ENCODE results near the gene IFRD2. TPM values are rescaled to one million over a fixed set of nuclear protein-coding genes. Genes with fewer than 3 reads are reported as not detected.

The IFRD2 gene
- total and polyA plus RNA-seq, 2 experiments from 2014 or later = 85.4 to 90.2 TPM

- Histone ChIP-seq H3K4me2 (ENCODE audit: unreplicated experiment) (no peak overlapping the region), H3K9ac (no peak overlapping the region), H3K4me1 (ENCODE audit: insufficient read depth) (peaks cover 8% of the 10 kb centered on the region; the same call in 1 of the 2 replicates), H3K9me3 (ENCODE audit: low read depth) (no peaks in the 10 kb centered on the region), H3K79me2 (ENCODE audit: insufficient read depth) (peaks cover 43% of the 10 kb centered on the region), H3F3A (ENCODE audit: insufficient read depth) (peaks cover 6% of the 10 kb centered on the region; the same call in 1 of the 2 replicates), H3K4me3 (no peak overlapping the region), H3K9me2 (ENCODE audit: insufficient read depth) (no peaks in the 10 kb centered on the region), H2AFZ (no peak overlapping the region), H3K27ac (0 out of 2 replicates have a peak overlapping the region, but pooled peaks have one; percentile 4), H3K36me3 (ENCODE audit: low read depth) (peaks cover 13% of the 10 kb centered on the region), H3K27me3 (replicated peaks; ENCODE audit: insufficient read depth) (no peaks in the 10 kb centered on the region), H4K20me1 (ENCODE audit: insufficient read depth) (no peaks in the 10 kb centered on the region)
- 87 to 91% methylated on average over 10 to 17 of the region's 17 CpGs for WGBS, 2 experiments (ENCODE audit: low coverage in 1 of 2, low lambda C conversion rate in 2 of 2, missing lambda C conversion rate in 2 of 2)
- TF ChIP-seq EZH2phosphoT487 (IDR thresholded peaks at IDR 0.05; ENCODE audit: insufficient read depth, low read depth) = no peak
- no peak for TF ChIP-seq EZH2 (IDR thresholded peaks at IDR 0.05; ENCODE audit: insufficient read depth, poor library complexity, severe bottlenecking)
- DNase-seq = no peak
- in situ Hi-C loops (cut with MboI) = no loop called here
Observed at GRCh38 chr3:50258029-50258680, 34.1 kb downstream of the IFRD2 start.

- Histone ChIP-seq H4K20me1 (ENCODE audit: insufficient read depth) (no peaks in the 10 kb centered on the region), H3F3A (ENCODE audit: insufficient read depth) (peaks cover 6% of the 10 kb centered on the region; the same call in 1 of the 2 replicates), H3K27ac (no peak overlapping the region), H3K36me3 (ENCODE audit: low read depth) (peaks cover 16% of the 10 kb centered on the region), H3K4me1 (ENCODE audit: insufficient read depth) (peaks cover 8% of the 10 kb centered on the region; the same call in 1 of the 2 replicates), H3K79me2 (ENCODE audit: insufficient read depth) (peaks cover 52% of the 10 kb centered on the region), H3K9me2 (ENCODE audit: insufficient read depth) (no peaks in the 10 kb centered on the region), H2AFZ (no peak overlapping the region), H3K4me3 (no peak overlapping the region), H3K27me3 (replicated peaks; ENCODE audit: insufficient read depth) (no peaks in the 10 kb centered on the region), H3K4me2 (ENCODE audit: unreplicated experiment) (no peak overlapping the region), H3K9me3 (ENCODE audit: low read depth) (no peaks in the 10 kb centered on the region), H3K9ac (no peak overlapping the region)
- WGBS, 2 experiments (ENCODE audit: low coverage in 1 of 2, low lambda C conversion rate in 2 of 2, missing lambda C conversion rate in 2 of 2) = 85 to 87% methylated on average over 19 to 20 of the region's 20 CpGs
- TF ChIP-seq EZH2 (IDR thresholded peaks at IDR 0.05; ENCODE audit: insufficient read depth, poor library complexity, severe bottlenecking) (no peak), EZH2phosphoT487 (IDR thresholded peaks at IDR 0.05; ENCODE audit: insufficient read depth, low read depth) (no peak)
- in situ Hi-C loops (cut with MboI) = no loop called here
- peak; percentile 57 for DNase-seq
Observed at GRCh38 chr3:50256978-50257890, 35.0 kb downstream of the IFRD2 start.

- H2AFZ ChIP-seq = no peak overlapping the region
- DNase-seq = no peak
- no peak overlapping the region for H3K4me3 ChIP-seq
- no peaks in the 10 kb centered on the region for H3K9me2 ChIP-seq (ENCODE audit: insufficient read depth)
- peaks cover 8% of the 10 kb centered on the region; the same call in 1 of the 2 replicates for H3F3A ChIP-seq (ENCODE audit: insufficient read depth)
- no peak for TF ChIP-seq EZH2phosphoT487 (IDR thresholded peaks at IDR 0.05; ENCODE audit: insufficient read depth, low read depth)
- H3K36me3 ChIP-seq (ENCODE audit: low read depth) = peaks cover 17% of the 10 kb centered on the region
- H4K20me1 ChIP-seq (ENCODE audit: insufficient read depth) = no peaks in the 10 kb centered on the region
- H3K9ac ChIP-seq = 0 out of 2 replicates have a peak overlapping the region, but pooled peaks have one; percentile 26
- in situ Hi-C loops (cut with MboI) = no loop called here
- 85% methylated on average over 9 of the region's 9 CpGs for WGBS, 2 experiments (ENCODE audit: low coverage in 1 of 2, low lambda C conversion rate in 2 of 2, missing lambda C conversion rate in 2 of 2)
- H3K27me3 ChIP-seq (replicated peaks; ENCODE audit: insufficient read depth) = no peaks in the 10 kb centered on the region
- H3K4me1 ChIP-seq (ENCODE audit: insufficient read depth) = peaks cover 14% of the 10 kb centered on the region
- peaks cover 72% of the 10 kb centered on the region for H3K79me2 ChIP-seq (ENCODE audit: insufficient read depth)
- H3K4me2 ChIP-seq (ENCODE audit: unreplicated experiment) = no peak overlapping the region
- H3K9me3 ChIP-seq (ENCODE audit: low read depth) = no peaks in the 10 kb centered on the region
- peak overlapping the region; percentile 49; the same call in 1 of the 2 replicates for H3K27ac ChIP-seq
Observed at GRCh38 chr3:50255251-50255615, 37.0 kb downstream of the IFRD2 start.

GRCh38 chr3:50254577-50255250 is 37.5 kb downstream of the IFRD2 start:
- DNase-seq = peak; percentile 65
- Histone ChIP-seq H3K9ac (0 out of 2 replicates have a peak overlapping the region, but pooled peaks have one; percentile 26), H2AFZ (no peak overlapping the region), H3K9me3 (ENCODE audit: low read depth) (no peaks in the 10 kb centered on the region), H3K4me1 (ENCODE audit: insufficient read depth) (peaks cover 13% of the 10 kb centered on the region), H3F3A (ENCODE audit: insufficient read depth) (peaks cover 10% of the 10 kb centered on the region; the same call in 1 of the 2 replicates), H3K9me2 (ENCODE audit: insufficient read depth) (no peaks in the 10 kb centered on the region), H4K20me1 (ENCODE audit: insufficient read depth) (no peaks in the 10 kb centered on the region), H3K27me3 (replicated peaks; ENCODE audit: insufficient read depth) (no peaks in the 10 kb centered on the region), H3K79me2 (ENCODE audit: insufficient read depth) (peaks cover 77% of the 10 kb centered on the region), H3K36me3 (ENCODE audit: low read depth) (peaks cover 17% of the 10 kb centered on the region), H3K4me3 (no peak overlapping the region), H3K4me2 (ENCODE audit: unreplicated experiment) (no peak overlapping the region), H3K27ac (peak overlapping the region; percentile 49)
- in situ Hi-C loops (cut with MboI) = no loop called here
- no peak for TF ChIP-seq EZH2phosphoT487 (IDR thresholded peaks at IDR 0.05; ENCODE audit: insufficient read depth, low read depth)
- no peak for TF ChIP-seq EZH2 (IDR thresholded peaks at IDR 0.05; ENCODE audit: insufficient read depth, poor library complexity, severe bottlenecking)
- 63 to 65% methylated on average over 8 of the region's 8 CpGs for WGBS, 2 experiments (ENCODE audit: low coverage in 1 of 2, low lambda C conversion rate in 2 of 2, missing lambda C conversion rate in 2 of 2)
